ENCODE measurements around the gene CROCC. TPM values are rescaled to one million over a fixed set of nuclear protein-coding genes. Genes with fewer than 3 reads are reported as not detected.

Gene CROCC
- total and polyA plus RNA-seq, 9 of the 15 experiments (the other 6 are each of a cell fraction or from before 2014, with no cell fraction given), result 0.17 to 15.4 (median 7.6) TPM

- Histone ChIP-seq H3K9me1 (ENCODE audit: control insufficient read depth, insufficient read depth, low read length) (no peaks in the 10 kb centered on the region), H2AFZ (ENCODE audit: low read depth, low read length) (no peak overlapping the region), H3K4me3 (no peak overlapping the region), H3K79me2 (ENCODE audit: control insufficient read depth, insufficient read depth, low read length) (no peaks in the 10 kb centered on the region), H3K9me3 (replicated peaks; ENCODE audit: control insufficient read depth, insufficient read depth, low read depth, low read length) (no peaks in the 10 kb centered on the region), H4K20me1 (replicated peaks; ENCODE audit: control insufficient read depth, insufficient read depth, low read length) (peaks cover 12% of the 10 kb centered on the region), H3K36me3 (ENCODE audit: control insufficient read depth, insufficient read depth, low read length) (no peaks in the 10 kb centered on the region), H3K9ac (ENCODE audit: insufficient read depth in 1 of 2, low read depth in 2 of 2, low read length in 2 of 2) (peak overlapping the region in 1 of 2 experiments; percentile 53; a peak in 1 of 4 replicates), H3K4me2 (ENCODE audit: insufficient read depth, low read length) (no peak overlapping the region), H3K27ac (ENCODE audit: extremely low read depth, low read depth, low read length) (no peak overlapping the region), H3K27me3 (ENCODE audit: control insufficient read depth in 2 of 2, insufficient read depth in 2 of 2, low read length in 2 of 2) (peaks cover 30 to 69% of the 10 kb centered on the region in 2 experiments; a peak in 4 of 5 replicates), H3K4me1 (replicated peaks in 1 of 2; ENCODE audit: control insufficient read depth in 2 of 2, insufficient read depth in 2 of 2, low read length in 2 of 2) (peaks cover 0 to 56% of the 10 kb centered on the region in 2 experiments; a peak in 2 of 5 replicates)
- intact Hi-C loops (cut with micrococcal nuclease) (no loop called here), in situ Hi-C loops (cut with MboI) (no loop called here)
- TF ChIP-seq ZBTB33 (CRISPR knock-in tag; IDR thresholded peaks at IDR 0.05) (peak; percentile 43; the same call in 1 of the 2 replicates), ZBTB8A (IDR thresholded peaks at IDR 0.05; ENCODE audit: partially characterized antibody) (no peak), EWSR1 (IDR thresholded peaks at IDR 0.05; ENCODE audit: borderline replicate concordance, low read depth, partially characterized antibody) (no peak), LEF1 (IDR thresholded peaks at IDR 0.05) (no peak), ZNF740 (CRISPR knock-in tag; IDR thresholded peaks at IDR 0.05) (no peak), ZNF740 (tag; IDR thresholded peaks at IDR 0.05) (no peak)
- ATAC-seq, result no peak
- ChIA-PET CTCF (ENCODE audit: low intra/inter-chr PET ratio) (no interaction called here), POLR2A (interaction anchor here (0.6 to 3.3 kb wide), 4 partner anchors 10 to 159 kb away, joined by 3 to 10 read pairs (median 3); no protein-coding TSS in a partner anchor)
- whole genome bisulfite sequencing (ENCODE audit: insufficient coverage, low coverage, missing lambda C conversion rate), result 28% methylated on average over 21 of the region's 21 CpGs
- no peak for DNase-seq (ENCODE audit: extremely low read depth in 1 of 4, low spot score in 3 of 4)
- no TSS peak for BruUV-seq (replicated peaks)
- FAIRE-seq, result no peak
Measured at GRCh38 chr1:16967962-16968361, 46.2 kb downstream of the CROCC start.
